ENCODE measurements around the gene CYB5D1.

Gene CYB5D1

DNA sequence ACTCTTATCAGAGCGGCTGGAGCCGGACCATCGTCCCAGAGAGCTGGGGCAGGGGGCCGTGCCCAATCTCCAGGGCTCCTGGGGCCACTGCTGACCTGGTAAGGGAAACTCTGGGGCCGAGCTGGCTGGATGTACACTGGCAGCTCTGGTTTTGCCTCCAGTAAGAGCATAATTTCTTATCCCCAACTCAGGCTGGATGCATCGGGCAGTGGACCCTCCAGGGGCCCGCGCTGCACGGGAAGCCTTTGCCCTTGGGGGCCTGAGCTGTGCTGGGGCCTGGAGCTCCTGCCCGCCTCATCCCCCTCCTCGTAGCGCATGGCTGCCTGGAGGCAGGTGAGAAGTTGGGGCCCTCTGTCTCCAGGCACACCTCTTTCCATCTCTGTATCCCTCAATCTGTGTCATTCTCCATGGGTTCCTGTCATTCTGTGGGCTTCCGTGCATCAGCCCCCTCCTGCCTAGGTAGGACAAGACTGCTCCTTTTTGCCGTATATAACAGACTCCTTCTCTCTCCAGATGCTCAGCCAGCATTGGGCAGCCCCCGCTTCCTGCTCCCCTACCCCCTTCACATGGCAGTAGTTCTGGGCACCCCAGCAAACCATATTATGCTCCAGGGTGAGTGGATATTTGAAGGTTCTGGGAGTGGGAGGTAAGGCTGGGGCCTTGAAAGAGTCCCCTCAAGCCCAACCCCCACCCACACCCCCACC, 12.3 kb upstream of the CYB5D1 start:
- H3K4me1 ChIP-seq (ENCODE audit: insufficient read depth, low read length) = no peaks in the 10 kb centered on the region; the same call in 1 of the 2 replicates
- no peaks in the 10 kb centered on the region for H3K36me3 ChIP-seq (ENCODE audit: insufficient read depth, low read length)
- peak overlapping the region; percentile 80; the same call in 1 of the 2 replicates for H3K9ac ChIP-seq (ENCODE audit: low read depth, low read length)
- no peaks in the 10 kb centered on the region for H3K9me3 ChIP-seq (ENCODE audit: control insufficient read depth, insufficient read depth, low read length)

GRCh38 chr17:7846063-7846735, 11.6 kb upstream of the CYB5D1 start:
- H3K36me3 ChIP-seq (ENCODE audit: insufficient read depth, low read length) = no peaks in the 10 kb centered on the region
- no peak overlapping the region for H3K9ac ChIP-seq (ENCODE audit: low read depth, low read length)
- H3K4me1 ChIP-seq (ENCODE audit: insufficient read depth, low read length) = no peaks in the 10 kb centered on the region; the same call in 1 of the 2 replicates
- no peaks in the 10 kb centered on the region for H3K9me3 ChIP-seq (ENCODE audit: control insufficient read depth, insufficient read depth, low read length)

DNA sequence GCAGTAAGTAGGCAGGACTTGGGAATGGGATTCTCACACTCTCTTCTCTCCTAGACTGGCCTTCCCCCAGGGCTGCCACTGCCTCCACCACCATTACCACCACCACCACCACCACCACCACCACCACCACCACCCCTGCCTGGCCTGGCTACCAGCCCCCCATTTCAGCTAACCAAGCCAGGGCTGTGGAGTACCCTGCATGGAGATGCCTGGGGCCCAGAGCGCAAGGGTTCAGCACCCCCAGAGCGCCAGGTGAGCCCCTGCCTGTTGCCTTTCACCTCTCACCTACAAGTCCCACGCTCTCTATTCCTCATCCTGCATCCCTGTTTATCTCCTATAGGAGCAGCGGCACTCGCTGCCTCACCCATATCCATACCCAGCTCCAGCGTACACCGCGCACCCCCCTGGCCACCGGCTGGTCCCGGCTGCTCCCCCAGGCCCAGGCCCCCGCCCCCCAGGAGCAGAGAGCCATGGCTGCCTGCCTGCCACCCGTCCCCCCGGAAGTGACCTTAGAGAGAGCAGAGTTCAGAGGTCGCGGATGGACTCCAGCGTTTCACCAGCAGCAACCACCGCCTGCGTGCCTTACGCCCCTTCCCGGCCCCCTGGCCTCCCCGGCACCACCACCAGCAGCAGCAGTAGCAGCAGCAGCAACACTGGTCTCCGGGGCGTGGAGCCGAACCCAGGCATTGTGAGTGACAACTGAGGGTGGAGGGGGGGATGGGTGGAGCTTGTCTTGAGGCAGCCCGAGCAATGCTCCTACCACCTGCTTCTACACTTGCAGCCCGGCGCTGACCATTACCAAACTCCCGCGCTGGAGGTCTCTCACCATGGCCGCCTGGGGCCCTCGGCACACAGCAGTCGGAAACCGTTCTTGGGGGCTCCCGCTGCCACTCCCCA, 10.8 kb upstream of the CYB5D1 start:
- Histone ChIP-seq H3K9ac (ENCODE audit: low read depth, low read length) (no peak overlapping the region), H3K4me1 (ENCODE audit: insufficient read depth, low read length) (no peaks in the 10 kb centered on the region; the same call in 1 of the 2 replicates), H3K36me3 (ENCODE audit: insufficient read depth, low read length) (no peaks in the 10 kb centered on the region), H3K9me3 (ENCODE audit: control insufficient read depth, insufficient read depth, low read length) (no peaks in the 10 kb centered on the region)

DNA sequence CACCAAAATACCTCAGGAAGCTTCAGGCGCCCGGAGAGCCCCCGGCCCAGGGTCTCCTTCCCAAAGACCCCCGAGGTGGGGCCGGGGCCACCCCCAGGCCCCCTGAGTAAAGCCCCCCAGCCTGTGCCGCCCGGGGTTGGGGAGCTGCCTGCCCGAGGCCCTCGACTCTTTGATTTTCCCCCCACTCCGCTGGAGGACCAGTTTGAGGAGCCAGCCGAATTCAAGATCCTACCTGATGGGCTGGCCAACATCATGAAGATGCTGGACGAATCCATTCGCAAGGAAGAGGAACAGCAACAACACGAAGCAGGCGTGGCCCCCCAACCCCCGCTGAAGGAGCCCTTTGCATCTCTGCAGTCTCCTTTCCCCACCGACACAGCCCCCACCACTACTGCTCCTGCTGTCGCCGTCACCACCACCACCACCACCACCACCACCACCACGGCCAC, 9.6 kb upstream of the CYB5D1 start:
- Histone ChIP-seq H3K9me3 (ENCODE audit: control insufficient read depth, insufficient read depth, low read length) (no peaks in the 10 kb centered on the region), H3K36me3 (ENCODE audit: insufficient read depth, low read length) (no peaks in the 10 kb centered on the region), H3K9ac (ENCODE audit: low read depth, low read length) (no peak overlapping the region), H3K4me1 (ENCODE audit: insufficient read depth, low read length) (no peaks in the 10 kb centered on the region; the same call in 1 of the 2 replicates)

DNA sequence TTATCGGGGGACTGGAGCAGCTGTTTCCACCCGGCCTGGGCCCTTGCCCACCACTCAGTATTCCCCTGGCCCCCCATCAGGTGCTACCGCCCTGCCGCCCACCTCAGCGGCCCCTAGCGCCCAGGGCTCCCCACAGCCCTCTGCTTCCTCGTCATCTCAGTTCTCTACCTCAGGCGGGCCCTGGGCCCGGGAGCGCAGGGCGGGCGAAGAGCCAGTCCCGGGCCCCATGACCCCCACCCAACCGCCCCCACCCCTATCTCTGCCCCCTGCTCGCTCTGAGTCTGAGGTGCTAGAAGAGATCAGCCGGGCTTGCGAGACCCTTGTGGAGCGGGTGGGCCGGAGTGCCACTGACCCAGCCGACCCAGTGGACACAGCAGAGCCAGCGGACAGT, 9.1 kb upstream of the CYB5D1 start:
- Histone ChIP-seq H3K9me3 (ENCODE audit: control insufficient read depth, insufficient read depth, low read length) (no peaks in the 10 kb centered on the region), H3K9ac (ENCODE audit: low read depth, low read length) (no peak overlapping the region), H3K36me3 (ENCODE audit: insufficient read depth, low read length) (no peaks in the 10 kb centered on the region), H3K4me1 (ENCODE audit: insufficient read depth, low read length) (no peaks in the 10 kb centered on the region; the same call in 1 of the 2 replicates)

- H3K9me3 ChIP-seq (ENCODE audit: control insufficient read depth, insufficient read depth, low read length) = no peaks in the 10 kb centered on the region
- H3K9ac ChIP-seq (ENCODE audit: low read depth, low read length) = no peak overlapping the region
- no peaks in the 10 kb centered on the region for H3K36me3 ChIP-seq (ENCODE audit: insufficient read depth, low read length)
- H3K4me1 ChIP-seq (ENCODE audit: insufficient read depth, low read length) = no peaks in the 10 kb centered on the region; the same call in 1 of the 2 replicates
Observed at GRCh38 chr17:7849130-7849750, 8.6 kb upstream of the CYB5D1 start.

DNA sequence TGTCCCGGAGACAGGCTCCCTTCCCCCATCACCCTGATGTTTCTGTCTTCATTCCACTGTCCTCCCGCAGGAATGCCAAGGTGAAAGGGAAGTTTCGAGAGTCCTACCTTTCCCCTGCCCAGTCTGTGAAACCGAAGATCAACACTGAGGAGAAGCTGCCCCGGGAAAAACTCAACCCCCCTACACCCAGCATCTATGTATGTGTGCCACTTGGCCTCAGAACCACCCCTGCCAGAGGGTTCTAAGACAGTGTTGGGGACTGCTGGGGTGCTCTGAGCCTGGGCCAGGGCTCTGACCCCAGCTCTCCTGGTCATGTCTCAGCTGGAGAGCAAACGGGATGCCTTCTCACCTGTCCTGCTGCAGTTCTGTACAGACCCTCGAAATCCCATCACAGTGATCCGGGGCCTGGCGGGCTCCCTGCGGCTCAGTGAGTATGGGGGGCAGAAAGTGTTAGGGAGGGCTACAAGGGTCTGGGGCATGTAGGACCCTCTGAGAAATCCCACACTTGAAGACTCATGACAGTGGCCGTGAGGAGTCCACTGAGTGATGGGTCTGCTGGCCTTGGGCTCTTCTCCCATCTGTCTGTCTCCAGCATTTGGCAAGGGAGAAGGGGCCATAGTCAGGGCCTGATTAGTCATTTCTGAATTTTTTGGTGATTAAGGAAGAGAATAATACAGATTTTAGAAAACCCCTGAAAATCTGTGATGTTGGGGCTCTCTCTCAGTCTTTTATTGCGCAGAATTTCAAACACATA, 7.9 kb upstream of the CYB5D1 start:
- H3K36me3 ChIP-seq (ENCODE audit: insufficient read depth, low read length) = no peaks in the 10 kb centered on the region
- no peaks in the 10 kb centered on the region; the same call in 1 of the 2 replicates for H3K4me1 ChIP-seq (ENCODE audit: insufficient read depth, low read length)
- no peaks in the 10 kb centered on the region for H3K9me3 ChIP-seq (ENCODE audit: control insufficient read depth, insufficient read depth, low read length)
- H3K9ac ChIP-seq (ENCODE audit: low read depth, low read length) = no peak overlapping the region

- Histone ChIP-seq H3K9ac (ENCODE audit: low read depth, low read length) (peak overlapping the region; percentile 50; the same call in 1 of the 2 replicates), H3K36me3 (ENCODE audit: insufficient read depth, low read length) (no peaks in the 10 kb centered on the region), H3K4me1 (ENCODE audit: insufficient read depth, low read length) (peaks cover 3% of the 10 kb centered on the region; the same call in 1 of the 2 replicates), H3K9me3 (ENCODE audit: control insufficient read depth, insufficient read depth, low read length) (no peaks in the 10 kb centered on the region)
Observed at GRCh38 chr17:7850701-7851437, 6.9 kb upstream of the CYB5D1 start.

DNA sequence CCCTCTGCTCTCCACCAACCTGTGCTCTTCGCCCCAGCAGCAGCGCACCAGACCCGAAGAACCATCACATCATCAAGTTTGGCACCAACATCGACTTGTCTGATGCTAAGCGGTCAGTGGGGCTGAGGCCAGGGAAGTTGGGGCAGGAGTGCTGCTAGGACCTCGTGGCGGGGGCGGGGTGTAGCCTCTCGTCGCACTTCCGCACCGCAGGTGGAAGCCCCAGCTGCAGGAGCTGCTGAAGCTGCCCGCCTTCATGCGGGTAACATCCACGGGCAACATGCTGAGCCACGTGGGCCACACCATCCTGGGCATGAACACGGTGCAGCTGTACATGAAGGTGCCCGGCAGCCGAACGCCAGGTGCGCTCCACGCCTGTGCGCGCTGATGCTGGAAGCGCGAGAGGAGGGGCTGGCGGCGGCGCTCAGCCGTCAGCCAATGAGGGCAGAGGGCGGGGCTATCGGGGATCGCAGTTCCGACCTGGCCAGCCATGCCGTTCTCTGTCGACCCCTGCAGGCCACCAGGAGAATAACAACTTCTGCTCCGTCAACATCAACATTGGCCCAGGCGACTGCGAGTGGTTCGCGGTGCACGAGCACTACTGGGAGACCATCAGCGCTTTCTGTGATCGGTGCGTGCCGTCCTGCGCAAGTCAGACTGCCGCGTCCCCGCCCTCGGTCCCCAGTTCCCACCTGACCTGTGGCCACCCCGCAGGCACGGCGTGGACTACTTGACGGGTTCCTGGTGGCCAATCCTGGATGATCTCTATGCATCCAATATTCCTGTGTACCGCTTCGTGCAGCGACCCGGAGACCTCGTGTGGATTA, 6.2 kb upstream of the CYB5D1 start:
- H3K9ac ChIP-seq (ENCODE audit: low read depth, low read length) = peak overlapping the region; percentile 50

GRCh38 chr17:7852262-7852670, 5.5 kb upstream of the CYB5D1 start:
- peaks cover 5% of the 10 kb centered on the region; the same call in 1 of the 2 replicates for H3K4me1 ChIP-seq (ENCODE audit: insufficient read depth, low read length)
- H3K9me3 ChIP-seq (ENCODE audit: control insufficient read depth, insufficient read depth, low read length) = no peaks in the 10 kb centered on the region
- no peaks in the 10 kb centered on the region for H3K36me3 ChIP-seq (ENCODE audit: insufficient read depth, low read length)
- no peak overlapping the region for H3K9ac ChIP-seq (ENCODE audit: low read depth, low read length)

More for the DNA sequence above, 6.2 kb upstream of the CYB5D1 start:
- Histone ChIP-seq H3K36me3 (ENCODE audit: insufficient read depth, low read length) (no peaks in the 10 kb centered on the region), H3K4me1 (ENCODE audit: insufficient read depth, low read length) (peaks cover 5% of the 10 kb centered on the region; the same call in 1 of the 2 replicates), H3K9me3 (ENCODE audit: control insufficient read depth, insufficient read depth, low read length) (no peaks in the 10 kb centered on the region)

DNA sequence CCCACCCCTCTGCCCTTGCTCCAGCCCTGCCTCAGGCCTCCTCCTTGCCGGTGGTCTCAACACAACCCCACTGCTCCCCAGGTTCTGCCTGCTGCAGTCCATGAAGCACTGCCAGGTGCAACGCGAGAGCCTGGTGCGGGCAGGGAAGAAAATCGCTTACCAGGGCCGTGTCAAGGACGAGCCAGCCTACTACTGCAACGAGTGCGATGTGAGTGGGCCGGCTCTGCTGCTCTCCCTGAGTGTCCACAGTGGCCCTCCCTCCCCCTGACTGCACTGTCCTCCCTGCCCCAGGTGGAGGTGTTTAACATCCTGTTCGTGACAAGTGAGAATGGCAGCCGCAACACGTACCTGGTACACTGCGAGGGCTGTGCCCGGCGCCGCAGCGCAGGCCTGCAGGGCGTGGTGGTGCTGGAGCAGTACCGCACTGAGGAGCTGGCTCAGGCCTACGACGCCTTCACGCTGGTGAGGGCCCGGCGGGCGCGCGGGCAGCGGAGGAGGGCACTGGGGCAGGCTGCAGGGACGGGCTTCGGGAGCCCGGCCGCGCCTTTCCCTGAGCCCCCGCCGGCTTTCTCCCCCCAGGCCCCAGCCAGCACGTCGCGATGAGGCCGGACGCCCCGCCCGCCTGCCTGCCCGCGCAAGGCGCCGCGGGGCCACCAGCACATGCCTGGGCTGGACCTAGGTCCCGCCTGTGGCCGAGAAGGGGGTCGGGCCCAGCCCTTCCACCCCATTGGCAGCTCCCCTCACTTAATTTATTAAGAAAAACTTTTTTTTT, 4.7 kb upstream of the CYB5D1 start:
- no peaks in the 10 kb centered on the region for H3K9me3 ChIP-seq (ENCODE audit: control insufficient read depth, insufficient read depth, low read length)
- peak overlapping the region; percentile 25; the same call in 1 of the 2 replicates for H3K9ac ChIP-seq (ENCODE audit: low read depth, low read length)
- H3K4me1 ChIP-seq (ENCODE audit: insufficient read depth, low read length) = peaks cover 5% of the 10 kb centered on the region; the same call in 1 of the 2 replicates
- H3K36me3 ChIP-seq (ENCODE audit: insufficient read depth, low read length) = no peaks in the 10 kb centered on the region

DNA sequence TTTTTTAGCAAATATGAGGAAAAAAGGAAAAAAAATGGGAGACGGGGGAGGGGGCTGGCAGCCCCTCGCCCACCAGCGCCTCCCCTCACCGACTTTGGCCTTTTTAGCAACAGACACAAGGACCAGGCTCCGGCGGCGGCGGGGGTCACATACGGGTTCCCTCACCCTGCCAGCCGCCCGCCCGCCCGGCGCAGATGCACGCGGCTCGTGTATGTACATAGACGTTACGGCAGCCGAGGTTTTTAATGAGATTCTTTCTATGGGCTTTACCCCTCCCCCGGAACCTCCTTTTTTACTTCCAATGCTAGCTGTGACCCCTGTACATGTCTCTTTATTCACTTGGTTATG, 4.1 kb upstream of the CYB5D1 start:
- Histone ChIP-seq H3K4me1 (ENCODE audit: insufficient read depth, low read length) (peaks cover 5% of the 10 kb centered on the region; the same call in 1 of the 2 replicates), H3K36me3 (ENCODE audit: insufficient read depth, low read length) (no peaks in the 10 kb centered on the region), H3K9me3 (ENCODE audit: control insufficient read depth, insufficient read depth, low read length) (no peaks in the 10 kb centered on the region), H3K9ac (ENCODE audit: low read depth, low read length) (peak overlapping the region; percentile 25; the same call in 1 of the 2 replicates)

Measured in ES-I3 (cell line).